Type B pancreatic cell (in vitro differentiated cells): ENCODE measurements around the gene RASSF9. TPM values are rescaled to one million over a fixed set of nuclear protein-coding genes. Genes with fewer than 3 reads are reported as not detected.

Experiments used
- DNase-seq: peaks from one replicate; pipeline ENCODE4 v3.0.0; 2021; ENCODE audit warnings: mixed read lengths; ENCODE audit not compliant: unreplicated experiment; ENCODE audit errors: extremely low spot score
- H3K27ac Mint-ChIP-seq: 2 replicates; pipeline ENCODE4 v1.8.0; 2021; ENCODE audit warnings: mild to moderate bottlenecking, mixed read lengths
- H3K27me3 Mint-ChIP-seq: 2 replicates; pipeline ENCODE4 v1.8.0; 2021; ENCODE audit warnings: mixed read lengths
- H3K36me3 Mint-ChIP-seq: 2 replicates; pipeline ENCODE4 v1.8.0; 2021; ENCODE audit warnings: mixed read lengths
- H3K4me1 Mint-ChIP-seq: one replicate; pipeline ENCODE4 v1.8.0; 2021; ENCODE audit warnings: mixed read lengths; ENCODE audit not compliant: unreplicated experiment
- H3K4me3 Mint-ChIP-seq: 2 replicates; pipeline ENCODE4 v1.8.0; 2021; ENCODE audit warnings: mild to moderate bottlenecking, mixed read lengths
- H3K9me3 Mint-ChIP-seq: 2 replicates; pipeline ENCODE4 v1.8.0; 2021; ENCODE audit warnings: mixed read lengths
- total RNA-seq: library from RNA; stranded (reverse); gene quantifications from 2 replicates; pipeline ENCODE4 v1.2.1, GENCODE V29; 2021; ENCODE audit warnings: low replicate concordance
- TF ChIP-seq, protein P1 (sequence below): fragments of 200-600 bp; sonication (generic); conservative IDR thresholded peaks from 2 replicates; pipeline ENCODE4 v1.5.0; 2021; ENCODE audit warnings: antibody characterized with exemption, mild to moderate bottlenecking

RASSF9 gene
- total RNA-seq, 1 donor from 2014 or later, result 2.0 TPM

DNA sequence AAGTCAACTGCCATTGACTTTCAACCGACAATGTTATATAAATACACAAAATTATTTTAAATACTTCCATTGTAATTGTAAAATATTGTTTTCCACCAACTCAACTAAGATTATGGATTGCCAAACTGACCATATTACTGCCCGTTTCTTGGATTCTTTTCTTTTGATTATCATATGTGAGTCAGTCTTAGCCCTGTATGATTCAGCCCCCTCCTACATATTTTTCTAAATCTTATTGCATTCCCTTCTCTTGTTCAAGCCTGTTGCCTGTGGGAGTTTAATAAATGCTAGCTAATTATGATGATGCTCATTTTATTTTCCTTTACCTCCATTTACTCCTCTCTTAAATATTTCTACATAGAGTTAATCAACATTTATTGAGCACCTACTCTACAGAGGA lies 6.8 kb downstream of the RASSF9 start:
- no peak for DNase-seq
- TF ChIP-seq, protein P1, sequence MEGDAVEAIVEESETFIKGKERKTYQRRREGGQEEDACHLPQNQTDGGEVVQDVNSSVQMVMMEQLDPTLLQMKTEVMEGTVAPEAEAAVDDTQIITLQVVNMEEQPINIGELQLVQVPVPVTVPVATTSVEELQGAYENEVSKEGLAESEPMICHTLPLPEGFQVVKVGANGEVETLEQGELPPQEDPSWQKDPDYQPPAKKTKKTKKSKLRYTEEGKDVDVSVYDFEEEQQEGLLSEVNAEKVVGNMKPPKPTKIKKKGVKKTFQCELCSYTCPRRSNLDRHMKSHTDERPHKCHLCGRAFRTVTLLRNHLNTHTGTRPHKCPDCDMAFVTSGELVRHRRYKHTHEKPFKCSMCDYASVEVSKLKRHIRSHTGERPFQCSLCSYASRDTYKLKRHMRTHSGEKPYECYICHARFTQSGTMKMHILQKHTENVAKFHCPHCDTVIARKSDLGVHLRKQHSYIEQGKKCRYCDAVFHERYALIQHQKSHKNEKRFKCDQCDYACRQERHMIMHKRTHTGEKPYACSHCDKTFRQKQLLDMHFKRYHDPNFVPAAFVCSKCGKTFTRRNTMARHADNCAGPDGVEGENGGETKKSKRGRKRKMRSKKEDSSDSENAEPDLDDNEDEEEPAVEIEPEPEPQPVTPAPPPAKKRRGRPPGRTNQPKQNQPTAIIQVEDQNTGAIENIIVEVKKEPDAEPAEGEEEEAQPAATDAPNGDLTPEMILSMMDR, result no peak
- Mint-ChIP-seq H3K27me3 (no peaks in the 10 kb centered on the region), H3K27ac (no peak overlapping the region), H3K4me1 (no peaks in the 10 kb centered on the region), H3K9me3 (no peaks in the 10 kb centered on the region), H3K36me3 (peaks cover 8% of the 10 kb centered on the region), H3K4me3 (no peak overlapping the region)

DNA sequence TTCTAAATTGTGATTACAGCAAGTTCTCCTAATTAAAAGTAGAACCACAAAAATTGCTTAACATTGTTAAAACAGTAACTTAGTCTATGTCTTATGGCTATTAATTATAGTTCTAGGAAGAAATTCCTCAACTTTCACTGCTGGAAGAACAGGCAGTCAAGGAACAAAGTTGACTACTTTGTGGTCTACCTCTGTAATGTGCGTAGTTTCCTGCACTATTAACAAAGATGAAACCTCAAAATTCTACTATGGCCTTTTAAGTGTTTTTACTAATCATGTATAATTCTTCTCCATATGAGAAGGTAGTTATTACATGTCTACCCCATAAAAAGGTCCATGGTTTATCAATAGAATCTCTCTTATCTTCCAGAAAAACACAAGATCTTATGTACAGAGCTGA lies 7.6 kb downstream of the RASSF9 start:
- H3K27me3 Mint-ChIP-seq, result no peaks in the 10 kb centered on the region

DNA sequence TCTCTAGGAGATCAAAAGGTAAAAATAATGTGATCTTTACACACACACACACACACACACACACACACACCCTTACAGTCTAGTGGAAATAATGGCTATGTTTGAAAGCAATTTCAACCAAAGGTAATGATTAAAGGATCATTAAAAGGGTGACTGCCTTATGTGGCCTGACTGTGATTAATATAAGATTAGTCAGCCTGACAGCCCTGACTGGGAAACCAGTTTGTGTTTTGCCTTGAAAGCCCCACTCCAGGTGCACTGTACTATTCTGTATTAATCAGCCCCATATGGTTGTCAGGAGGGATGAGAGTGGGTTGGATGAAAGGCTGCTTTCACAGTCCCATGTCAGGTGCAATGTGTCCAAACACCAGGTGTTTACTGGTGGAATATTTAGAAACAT lies 10.5 kb downstream of the RASSF9 start:
- H3K36me3 Mint-ChIP-seq, result peaks cover 13% of the 10 kb centered on the region
- no peak overlapping the region for H3K27ac Mint-ChIP-seq
- H3K4me3 Mint-ChIP-seq, result no peak overlapping the region
- peaks cover 5% of the 10 kb centered on the region for H3K4me1 Mint-ChIP-seq
- TF ChIP-seq, protein P1, result no peak
- H3K27me3 Mint-ChIP-seq, result no peaks in the 10 kb centered on the region
- DNase-seq, result no peak
- H3K9me3 Mint-ChIP-seq, result peaks cover 5% of the 10 kb centered on the region

More for the DNA sequence above, 7.6 kb downstream of the RASSF9 start:
- H3K9me3 Mint-ChIP-seq, result no peaks in the 10 kb centered on the region
- TF ChIP-seq, protein P1, result no peak
- H3K27ac Mint-ChIP-seq, result no peak overlapping the region
- no peak overlapping the region for H3K4me3 Mint-ChIP-seq
- no peak for DNase-seq
- no peaks in the 10 kb centered on the region for H3K4me1 Mint-ChIP-seq
- peaks cover 13% of the 10 kb centered on the region for H3K36me3 Mint-ChIP-seq

DNA sequence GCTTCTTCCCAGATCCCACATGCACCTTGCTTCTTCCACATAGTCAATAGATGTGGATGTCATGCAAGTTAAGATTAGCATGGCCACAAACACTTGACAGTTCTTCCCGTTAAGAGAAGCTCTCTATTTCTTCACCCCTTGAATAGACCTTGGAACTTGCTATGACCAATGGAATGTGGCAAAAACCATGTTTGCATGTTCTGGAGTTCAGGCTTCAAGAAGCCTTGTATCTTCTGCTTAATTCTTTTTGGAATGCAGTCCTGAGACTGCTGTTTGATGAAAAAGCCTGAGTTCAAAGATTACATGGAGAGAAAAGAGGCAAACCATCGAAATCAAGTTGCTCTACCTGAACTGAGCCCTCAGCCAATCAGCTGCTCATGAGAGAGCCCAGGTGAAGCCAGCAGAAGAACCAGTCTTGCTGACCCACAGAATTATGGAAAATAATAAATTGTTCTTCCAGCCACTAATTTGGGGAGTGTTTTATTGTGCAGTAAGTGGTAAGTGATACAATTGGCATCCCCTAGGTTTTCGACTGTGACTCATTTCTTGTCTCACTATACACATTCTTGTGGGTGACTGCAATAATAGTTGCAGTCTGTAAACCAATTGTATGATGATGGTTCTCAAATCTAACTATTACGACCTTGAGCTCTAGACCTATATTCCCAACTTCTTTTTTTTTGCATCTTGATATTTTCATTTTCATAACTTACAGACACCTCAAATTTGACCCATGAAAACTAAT lies 12.6 kb downstream of the RASSF9 start:
- TF ChIP-seq, protein P1, result no peak
- H3K27ac Mint-ChIP-seq, result peak overlapping the region; percentile 2
- no peak for DNase-seq
- no peak overlapping the region for H3K4me3 Mint-ChIP-seq
- peaks cover 9% of the 10 kb centered on the region for H3K36me3 Mint-ChIP-seq
- peaks cover 5% of the 10 kb centered on the region for H3K9me3 Mint-ChIP-seq
- peaks cover 5% of the 10 kb centered on the region for H3K4me1 Mint-ChIP-seq
- H3K27me3 Mint-ChIP-seq, result no peaks in the 10 kb centered on the region

DNA sequence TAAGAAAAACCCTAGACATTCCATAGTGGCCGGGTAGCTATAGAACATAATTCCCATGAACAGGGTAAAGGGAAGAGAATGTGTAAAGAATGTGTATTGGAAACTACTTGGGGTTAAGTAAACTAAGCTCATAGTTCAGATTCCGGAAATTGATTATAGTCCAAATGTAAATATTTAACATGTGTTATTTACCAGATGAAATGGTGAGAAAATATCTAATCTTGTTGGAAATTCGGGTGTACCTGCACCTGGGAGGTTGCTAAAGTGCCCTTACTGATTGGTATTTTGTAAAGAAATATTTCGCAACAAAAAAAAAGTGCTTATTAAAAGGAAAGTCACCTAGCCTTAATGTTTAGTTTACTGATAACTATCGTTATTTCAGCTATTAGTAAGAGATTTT lies 14.4 kb downstream of the RASSF9 start:
- TF ChIP-seq, protein P1, result no peak
- DNase-seq, result no peak
- no peak overlapping the region for H3K4me3 Mint-ChIP-seq
- H3K9me3 Mint-ChIP-seq, result peaks cover 5% of the 10 kb centered on the region
- H3K27ac Mint-ChIP-seq, result no peak overlapping the region
- H3K4me1 Mint-ChIP-seq, result peaks cover 5% of the 10 kb centered on the region
- H3K27me3 Mint-ChIP-seq, result no peaks in the 10 kb centered on the region
- peaks cover 4% of the 10 kb centered on the region for H3K36me3 Mint-ChIP-seq
